Stimulated activated effector memory CD8-positive, alpha-beta T cell treated with anti-CD3 and anti-CD28 coated beads, Interleukin-12 subunit alpha, Interleukin-12 subunit beta, amount 100 ng/mL, for 72 hours (primary cell): Measurements from ENCODE around the gene SULF2.

Experiments used
- ATAC-seq: fragments of 150-1000 bp; cut with Tn5 transposase; 2 replicates; pipeline ENCODE4 v1.10.0; 2021
- DNase-seq, 2 donors: peaks; one replicate each; pipeline ENCODE4 v3.0.0; 2021 to 2022; ENCODE audit warnings: low spot score in 2 of 2
- H3K27ac Mint-ChIP-seq: one replicate; pipeline ENCODE4 v1.8.0; 2022; ENCODE audit warnings: mild to moderate bottlenecking, mixed read lengths
- H3K36me3 Mint-ChIP-seq: one replicate; pipeline ENCODE4 v1.8.0; 2022; ENCODE audit warnings: mild to moderate bottlenecking, mixed read lengths
- H3K4me1 Mint-ChIP-seq: one replicate; pipeline ENCODE4 v1.8.0; 2022; ENCODE audit warnings: mixed read lengths
- H3K4me3 Mint-ChIP-seq: one replicate; pipeline ENCODE4 v1.8.0; 2022; ENCODE audit warnings: mild to moderate bottlenecking, mixed read lengths
- H3K9me3 Mint-ChIP-seq: one replicate; pipeline ENCODE4 v1.8.0; 2022; ENCODE audit warnings: mixed read lengths

The SULF2 gene

GRCh38 chr20:47782076-47782475 lies 3.2 kb downstream of the SULF2 start:
- H3K27ac Mint-ChIP-seq = no peak overlapping the region
- no peak overlapping the region for H3K4me3 Mint-ChIP-seq
- ATAC-seq (no peak), DNase-seq (no peak)
- H3K4me1 Mint-ChIP-seq = peaks cover 8% of the 10 kb centered on the region
- H3K9me3 Mint-ChIP-seq = no peaks in the 10 kb centered on the region
- H3K36me3 Mint-ChIP-seq = no peaks in the 10 kb centered on the region

- Mint-ChIP-seq H3K4me1 (peaks cover 8% of the 10 kb centered on the region), H3K4me3 (no peak overlapping the region), H3K27ac (no peak overlapping the region), H3K36me3 (no peaks in the 10 kb centered on the region), H3K9me3 (no peaks in the 10 kb centered on the region)
- ATAC-seq (peak; percentile 4), DNase-seq (no peak)
Measured at GRCh38 chr20:47781632-47782031, 3.6 kb downstream of the SULF2 start.

GRCh38 chr20:47780720-47781389 lies 4.4 kb downstream of the SULF2 start:
- DNase-seq = no peak
- no peak overlapping the region for H3K27ac Mint-ChIP-seq
- peaks cover 2% of the 10 kb centered on the region for H3K4me1 Mint-ChIP-seq
- H3K4me3 Mint-ChIP-seq = no peak overlapping the region
- ATAC-seq = no peak
- no peaks in the 10 kb centered on the region for H3K36me3 Mint-ChIP-seq
- no peaks in the 10 kb centered on the region for H3K9me3 Mint-ChIP-seq

GRCh38 chr20:47778398-47779354 lies 6.6 kb downstream of the SULF2 start:
- Mint-ChIP-seq H3K4me1 (no peaks in the 10 kb centered on the region), H3K27ac (no peak overlapping the region), H3K9me3 (no peaks in the 10 kb centered on the region), H3K36me3 (no peaks in the 10 kb centered on the region), H3K4me3 (no peak overlapping the region)
- ATAC-seq = no peak
- DNase-seq = no peak

- H3K4me1 Mint-ChIP-seq = no peaks in the 10 kb centered on the region
- H3K4me3 Mint-ChIP-seq = no peak overlapping the region
Measured at GRCh38 chr20:47777220-47777619, 8.1 kb downstream of the SULF2 start.

GRCh38 chr20:47776639-47777038 lies 8.6 kb downstream of the SULF2 start:
- H3K9me3 Mint-ChIP-seq = no peaks in the 10 kb centered on the region
- H3K36me3 Mint-ChIP-seq = no peaks in the 10 kb centered on the region
- no peaks in the 10 kb centered on the region for H3K4me1 Mint-ChIP-seq
- H3K4me3 Mint-ChIP-seq = no peak overlapping the region
- no peak for DNase-seq
- no peak overlapping the region for H3K27ac Mint-ChIP-seq
- no peak for ATAC-seq

More at GRCh38 chr20:47777220-47777619, 8.1 kb downstream of the SULF2 start:
- DNase-seq = no peak
- no peak overlapping the region for H3K27ac Mint-ChIP-seq
- H3K9me3 Mint-ChIP-seq = no peaks in the 10 kb centered on the region
- H3K36me3 Mint-ChIP-seq = no peaks in the 10 kb centered on the region
- ATAC-seq = no peak

GRCh38 chr20:47775841-47776240 lies 9.4 kb downstream of the SULF2 start:
- Mint-ChIP-seq H3K27ac (no peak overlapping the region), H3K4me3 (no peak overlapping the region), H3K9me3 (no peaks in the 10 kb centered on the region), H3K36me3 (no peaks in the 10 kb centered on the region), H3K4me1 (no peaks in the 10 kb centered on the region)
- ATAC-seq (no peak), DNase-seq (no peak)

- H3K27ac Mint-ChIP-seq = no peak overlapping the region
- DNase-seq = no peak
- H3K4me1 Mint-ChIP-seq = no peaks in the 10 kb centered on the region
- no peaks in the 10 kb centered on the region for H3K9me3 Mint-ChIP-seq
- ATAC-seq = no peak
- no peaks in the 10 kb centered on the region for H3K36me3 Mint-ChIP-seq
- H3K4me3 Mint-ChIP-seq = no peak overlapping the region
Measured at GRCh38 chr20:47775039-47775438, 10.2 kb downstream of the SULF2 start.

- Mint-ChIP-seq H3K36me3 (no peaks in the 10 kb centered on the region), H3K4me1 (no peaks in the 10 kb centered on the region), H3K27ac (no peak overlapping the region), H3K4me3 (no peak overlapping the region), H3K9me3 (no peaks in the 10 kb centered on the region)
- no peak for DNase-seq
- no peak for ATAC-seq
Measured at GRCh38 chr20:47774131-47774777, 11.0 kb downstream of the SULF2 start.

GRCh38 chr20:47773371-47773786 lies 11.9 kb downstream of the SULF2 start:
- ATAC-seq = no peak
- Mint-ChIP-seq H3K27ac (no peak overlapping the region), H3K4me1 (no peaks in the 10 kb centered on the region), H3K36me3 (no peaks in the 10 kb centered on the region), H3K4me3 (no peak overlapping the region), H3K9me3 (no peaks in the 10 kb centered on the region)
- no peak for DNase-seq

GRCh38 chr20:47770935-47771334 lies 14.3 kb downstream of the SULF2 start:
- no peaks in the 10 kb centered on the region for H3K9me3 Mint-ChIP-seq
- H3K4me1 Mint-ChIP-seq = no peaks in the 10 kb centered on the region
- H3K36me3 Mint-ChIP-seq = no peaks in the 10 kb centered on the region
- H3K27ac Mint-ChIP-seq = no peak overlapping the region
- DNase-seq = no peak
- no peak for ATAC-seq
- H3K4me3 Mint-ChIP-seq = no peak overlapping the region

- Mint-ChIP-seq H3K4me3 (no peak overlapping the region), H3K9me3 (no peaks in the 10 kb centered on the region), H3K36me3 (no peaks in the 10 kb centered on the region), H3K4me1 (no peaks in the 10 kb centered on the region), H3K27ac (peak overlapping the region; percentile 26)
- no peak for ATAC-seq
- no peak for DNase-seq
Measured at GRCh38 chr20:47768016-47768824, 17.1 kb downstream of the SULF2 start.

GRCh38 chr20:47765691-47766594 lies 19.3 kb downstream of the SULF2 start:
- H3K4me3 Mint-ChIP-seq = no peak overlapping the region
- ATAC-seq = no peak
- H3K4me1 Mint-ChIP-seq = no peaks in the 10 kb centered on the region
- H3K36me3 Mint-ChIP-seq = no peaks in the 10 kb centered on the region
- no peak for DNase-seq
- no peaks in the 10 kb centered on the region for H3K9me3 Mint-ChIP-seq
- no peak overlapping the region for H3K27ac Mint-ChIP-seq

- H3K9me3 Mint-ChIP-seq = no peaks in the 10 kb centered on the region
- no peaks in the 10 kb centered on the region for H3K36me3 Mint-ChIP-seq
- H3K27ac Mint-ChIP-seq = no peak overlapping the region
- no peak overlapping the region for H3K4me3 Mint-ChIP-seq
- ATAC-seq = no peak
- no peak for DNase-seq
- H3K4me1 Mint-ChIP-seq = no peaks in the 10 kb centered on the region
Measured at GRCh38 chr20:47765271-47765670, 20.0 kb downstream of the SULF2 start.
